ENCODE measurements around the gene EPAS1.

EPAS1 gene

GRCh38 chr2:46340740-46341420, 43.7 kb downstream of the EPAS1 start:
- DNase-seq: no peak

GRCh38 chr2:46342566-46343315, 45.5 kb downstream of the EPAS1 start:
- no peak for DNase-seq

DNA sequence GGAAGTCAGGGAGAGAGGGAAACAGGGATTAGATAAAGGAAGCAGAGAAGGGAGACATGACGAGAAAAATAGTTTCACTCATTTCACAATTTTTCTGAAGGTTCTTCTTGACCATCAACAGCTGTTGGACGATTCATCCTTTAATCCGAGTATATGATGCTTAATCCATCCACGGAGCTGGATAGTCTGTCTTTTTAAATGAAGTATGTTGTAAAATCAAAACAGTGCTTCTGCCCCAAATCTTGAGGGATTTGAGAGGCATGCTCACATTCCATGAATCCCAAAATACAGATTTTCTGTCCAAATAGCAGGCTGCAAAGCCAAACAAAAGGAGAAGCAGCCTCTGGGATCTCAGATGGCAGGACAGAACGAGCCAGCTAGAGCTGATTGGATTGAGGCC, 47.5 kb downstream of the EPAS1 start:
- peak; percentile 62 for DNase-seq

DNA sequence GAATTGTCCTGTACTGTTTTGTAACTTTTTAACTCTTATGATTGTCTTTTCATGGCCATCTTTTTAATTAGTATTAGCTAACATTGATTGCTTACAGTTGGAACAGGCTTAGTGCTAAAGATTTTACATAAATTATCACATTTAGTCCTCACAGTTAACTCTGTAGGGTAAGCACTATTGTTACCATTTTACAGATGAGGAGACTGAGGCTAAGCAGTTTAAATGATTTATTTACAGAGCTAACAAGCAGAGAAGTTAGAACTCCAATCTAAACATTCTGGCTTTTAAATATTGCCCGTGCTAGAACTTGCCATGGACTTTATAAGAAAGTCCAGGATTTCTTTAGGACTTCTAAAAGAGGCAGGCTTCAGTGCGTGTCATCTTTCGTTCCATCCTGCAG, 48.6 kb downstream of the EPAS1 start:
- no peak for DNase-seq

DNA sequence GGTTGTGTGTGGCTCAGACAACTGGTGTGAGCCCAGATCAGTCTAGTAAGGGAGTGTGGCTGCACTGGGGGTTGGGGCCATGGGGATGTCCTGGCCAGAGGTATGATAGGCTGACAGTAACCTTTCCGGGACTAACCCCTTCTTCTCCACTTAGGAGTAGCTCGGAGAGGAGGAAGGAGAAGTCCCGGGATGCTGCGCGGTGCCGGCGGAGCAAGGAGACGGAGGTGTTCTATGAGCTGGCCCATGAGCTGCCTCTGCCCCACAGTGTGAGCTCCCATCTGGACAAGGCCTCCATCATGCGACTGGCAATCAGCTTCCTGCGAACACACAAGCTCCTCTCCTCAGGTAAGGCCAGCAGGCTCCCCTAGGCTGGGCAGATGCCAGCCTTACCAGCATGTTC, 49.5 kb downstream of the EPAS1 start:
- no peak for DNase-seq

DNA sequence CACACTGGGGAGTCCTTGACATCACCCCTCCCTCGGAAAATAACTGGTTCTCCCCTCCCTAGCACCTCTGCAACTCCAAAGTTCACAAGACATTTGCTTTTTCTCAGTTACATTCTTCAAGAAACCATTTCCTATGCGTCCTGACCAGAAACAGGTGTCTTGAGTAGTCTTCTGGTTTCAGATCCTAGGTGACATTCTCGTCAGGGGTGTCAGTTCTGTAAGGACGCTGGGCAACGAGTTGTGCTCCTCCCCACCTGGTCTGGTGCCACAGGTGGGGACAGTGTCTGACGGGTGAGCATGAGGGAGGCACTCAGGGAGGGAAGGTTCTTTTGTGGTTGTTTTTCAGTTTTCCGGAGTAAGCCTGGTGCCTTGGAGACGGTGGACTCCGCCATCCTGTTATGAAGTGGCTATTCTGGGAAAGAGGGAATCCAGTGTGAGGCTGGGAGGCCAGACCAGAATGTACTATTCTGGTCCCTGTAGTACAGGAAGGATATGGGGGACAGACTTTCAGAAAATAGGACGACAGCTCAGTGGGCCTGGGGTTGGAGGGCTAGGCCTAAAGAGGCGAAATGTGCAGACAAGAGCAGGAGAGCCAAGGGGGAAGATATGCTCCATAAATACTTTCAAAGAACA, 50.6 kb downstream of the EPAS1 start:
- DNase-seq: no peak

DNA sequence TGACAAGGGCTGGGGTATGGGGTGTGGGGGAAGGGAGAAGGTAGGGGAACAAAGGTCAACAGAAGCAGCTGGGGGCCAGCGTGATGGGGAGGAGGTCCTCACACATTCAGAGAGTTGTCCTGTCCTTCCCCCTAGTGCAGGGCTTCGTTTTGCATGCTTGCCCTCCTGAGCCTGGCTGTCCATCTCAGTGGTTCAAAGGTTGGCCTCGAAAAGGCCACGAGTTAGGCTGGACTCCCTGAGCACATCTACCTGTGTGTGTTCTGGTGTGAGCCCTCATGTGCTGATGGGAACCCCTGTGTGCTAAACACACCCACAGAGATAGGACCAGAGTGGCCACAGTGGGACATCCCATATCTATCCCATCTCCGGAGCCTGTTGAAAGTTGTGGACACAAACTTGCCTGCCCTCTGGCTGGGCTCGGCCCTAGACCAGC, 51.9 kb downstream of the EPAS1 start:
- DNase-seq: no peak

DNA sequence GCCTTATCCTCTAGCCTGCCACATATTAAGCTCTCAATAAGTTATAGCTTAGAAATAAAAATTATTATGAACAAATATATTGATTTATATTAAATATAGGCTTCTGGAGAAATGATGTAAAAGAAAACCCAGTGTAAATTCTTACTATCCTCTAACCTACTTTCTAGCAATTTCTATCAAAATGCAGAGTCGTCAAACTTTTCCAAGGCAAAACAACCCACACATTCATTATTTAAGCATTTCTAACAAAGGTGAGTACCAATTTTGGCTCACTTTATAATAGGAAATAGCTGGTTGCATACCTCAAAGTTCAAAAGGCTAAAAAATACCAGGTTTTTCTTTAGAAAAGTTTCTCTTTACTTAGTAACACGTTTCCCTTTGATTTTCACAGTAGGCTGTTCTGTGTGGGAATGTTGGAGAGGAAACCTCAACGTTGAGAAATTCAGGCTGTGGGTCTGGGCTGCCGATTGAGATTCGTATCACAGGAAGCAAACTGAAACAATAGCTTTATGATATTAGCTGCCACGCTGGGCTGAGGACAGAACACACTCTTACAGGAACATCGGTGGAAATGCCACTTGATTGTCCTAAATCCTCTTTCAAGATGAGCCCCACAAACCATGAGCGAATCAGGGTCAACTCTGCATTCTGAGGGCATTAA, 53.0 kb downstream of the EPAS1 start:
- DNase-seq: no peak

DNA sequence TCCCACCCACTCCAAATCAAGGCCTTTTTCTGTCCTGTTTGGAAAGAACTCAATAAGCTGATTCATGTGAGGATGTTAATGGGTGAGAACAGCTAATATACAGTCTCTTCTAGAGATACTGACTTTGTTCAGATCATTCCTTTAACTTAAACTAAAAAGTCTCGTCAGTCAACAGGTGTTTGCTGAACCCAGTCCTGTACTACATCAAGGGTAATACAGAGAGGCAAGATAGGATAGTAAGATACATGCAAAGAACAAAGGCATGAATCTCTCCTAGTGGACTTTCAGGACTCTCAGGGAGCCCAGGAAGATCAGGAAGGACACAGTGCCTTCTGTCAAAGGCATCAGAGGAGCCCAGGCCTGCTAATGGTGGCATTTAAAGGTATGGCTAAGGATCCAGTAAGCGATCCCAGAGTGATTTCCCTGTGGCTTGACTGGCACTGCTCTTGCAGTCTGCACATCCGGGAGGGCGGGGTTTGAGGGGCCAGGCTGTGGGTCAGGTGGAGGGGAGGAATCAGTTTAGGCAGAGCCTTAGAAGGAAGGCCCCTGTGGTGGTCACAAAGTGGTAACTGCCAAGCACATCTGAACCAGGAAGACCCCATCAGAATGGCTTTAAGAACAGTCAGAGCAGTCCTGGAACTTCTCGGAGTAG, 54.0 kb downstream of the EPAS1 start:
- no peak for DNase-seq

DNA sequence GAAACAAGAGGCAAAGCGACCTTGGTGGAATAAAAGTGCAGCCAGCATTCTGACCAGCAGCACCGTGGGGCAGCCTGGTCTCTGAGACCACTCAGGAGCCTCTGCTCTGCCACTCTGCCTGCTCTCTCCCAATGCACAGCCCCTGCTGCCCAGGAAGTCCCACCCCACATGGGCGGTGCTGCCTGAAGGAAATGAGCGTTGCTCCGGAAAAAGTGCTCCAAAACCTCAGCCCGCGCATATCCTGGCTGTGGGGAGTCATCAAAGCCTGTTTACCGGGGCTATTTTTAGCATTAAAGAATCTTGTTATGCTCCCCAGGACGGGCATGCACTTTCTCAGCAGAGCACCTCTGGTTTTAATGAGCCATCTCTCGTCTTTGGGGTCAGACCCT, 54.5 kb downstream of the EPAS1 start:
- DNase-seq: no peak

DNA sequence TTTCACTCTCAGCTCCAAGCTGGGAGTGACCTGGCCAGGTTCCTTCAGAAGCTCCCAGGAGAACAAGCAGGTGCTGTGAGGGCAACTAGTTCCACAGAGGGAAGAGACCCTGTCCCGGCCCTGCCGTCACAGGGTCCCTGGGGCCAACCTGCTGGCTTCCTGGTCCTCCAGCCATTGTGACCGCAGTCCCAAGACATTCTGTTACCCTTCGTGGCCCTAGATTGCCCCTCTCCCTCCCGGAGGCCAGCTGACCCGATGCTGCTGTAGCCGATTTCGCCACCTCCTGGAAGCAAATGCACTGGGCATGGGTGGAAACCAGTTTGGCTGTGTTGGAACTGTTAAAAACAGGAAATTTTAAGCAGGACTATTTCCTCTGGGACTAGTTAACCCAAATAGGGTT, 55.4 kb downstream of the EPAS1 start:
- DNase-seq: no peak

DNA sequence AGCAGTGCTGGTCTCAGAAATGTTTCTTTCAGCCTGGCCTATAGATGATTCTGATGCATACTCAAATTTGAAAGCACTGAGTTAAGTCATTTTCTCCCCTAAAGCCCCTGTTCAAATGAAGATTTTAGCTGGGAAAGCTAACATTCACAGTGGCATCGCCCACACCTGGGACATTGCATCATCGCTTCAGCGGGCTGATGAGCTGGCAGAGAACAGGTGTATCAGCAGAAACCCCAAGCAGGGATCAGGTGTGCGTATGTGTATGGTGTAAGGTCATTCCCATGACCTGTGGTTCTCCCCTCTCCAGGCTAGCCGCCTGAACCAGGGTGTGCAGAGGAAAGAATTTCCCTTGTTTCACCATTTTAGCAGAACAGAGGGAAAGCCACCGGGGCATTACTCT, 56.3 kb downstream of the EPAS1 start:
- no peak for DNase-seq

DNA sequence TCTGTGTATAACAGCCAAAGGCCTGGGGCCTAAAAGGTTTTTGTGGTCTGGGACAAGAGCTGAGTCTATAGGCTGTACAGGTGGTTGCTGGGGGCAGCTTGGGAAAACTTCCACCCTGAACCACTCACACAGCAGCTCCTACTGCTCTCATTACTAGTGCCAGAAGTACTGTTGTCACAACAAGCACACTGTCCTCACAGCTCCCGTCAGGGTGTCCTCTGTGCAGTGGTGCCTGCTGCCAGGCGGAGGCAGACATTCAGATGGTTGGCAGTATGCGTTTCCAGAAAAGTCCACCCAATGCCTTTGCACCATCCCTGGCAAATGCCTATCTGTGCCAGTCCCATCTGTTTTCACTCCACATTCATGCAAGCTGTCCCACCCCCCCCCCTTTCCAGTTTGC, 58.5 kb downstream of the EPAS1 start:
- no peak for DNase-seq

GRCh38 chr2:46356991-46357390, 59.8 kb downstream of the EPAS1 start:
- no peak for DNase-seq

GRCh38 chr2:46358713-46359112, 61.5 kb downstream of the EPAS1 start:
- no peak for DNase-seq

DNA sequence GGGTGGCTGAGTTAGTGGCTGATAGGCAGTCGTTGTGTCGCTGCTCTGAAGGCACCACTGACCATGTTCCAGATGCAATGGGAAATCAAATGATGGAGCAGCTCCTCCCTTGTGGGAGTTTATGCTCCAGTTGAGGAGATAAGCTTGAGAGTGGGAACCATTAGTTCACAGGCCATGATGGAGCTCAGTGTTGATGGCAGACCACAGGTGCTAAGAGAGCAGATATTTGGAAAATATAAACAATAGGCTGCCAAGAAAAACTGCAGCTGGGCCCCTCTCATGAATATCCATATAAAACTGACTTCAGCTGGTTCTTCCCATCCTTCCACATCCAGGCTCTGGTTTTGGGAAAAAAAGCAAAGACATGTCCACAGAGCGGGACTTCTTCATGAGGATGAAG, 63.1 kb downstream of the EPAS1 start:
- DNase-seq: no peak

DNA sequence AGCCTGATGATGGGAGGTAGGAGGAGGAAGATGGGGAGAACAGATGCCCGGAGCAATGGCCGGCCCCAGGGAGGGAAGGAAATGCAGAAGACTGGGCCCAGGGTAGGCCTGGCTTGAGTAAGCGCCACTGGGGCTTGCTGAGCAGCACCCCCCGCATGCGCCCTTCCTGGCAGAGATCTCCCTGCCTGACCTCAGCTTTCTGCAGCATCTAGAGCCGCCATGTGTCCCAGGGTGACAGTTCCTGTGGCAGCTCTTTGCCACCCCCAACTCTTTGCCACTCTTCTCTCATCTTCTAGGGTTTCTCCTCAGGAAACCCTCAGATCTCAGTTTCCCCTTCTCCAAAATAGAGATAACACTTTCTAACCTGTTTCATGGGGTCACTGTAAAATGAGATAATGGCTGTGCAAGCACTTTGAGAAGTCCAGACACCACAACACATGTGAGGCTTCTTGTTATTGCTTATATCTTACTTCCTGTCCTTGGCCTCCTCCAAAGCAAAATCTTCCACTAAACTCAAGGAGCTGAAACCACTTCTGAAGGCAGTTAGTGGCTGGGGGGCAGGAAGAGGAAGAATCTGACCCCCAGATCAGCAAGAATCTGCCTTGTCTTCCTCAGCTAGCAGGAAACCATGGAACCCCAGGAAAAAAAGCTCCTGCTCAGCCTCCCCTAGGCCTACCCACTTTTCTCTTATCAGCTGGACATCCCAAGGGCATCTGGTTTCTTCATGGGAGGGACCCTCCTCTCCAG, 64.9 kb downstream of the EPAS1 start:
- no peak for DNase-seq

DNA sequence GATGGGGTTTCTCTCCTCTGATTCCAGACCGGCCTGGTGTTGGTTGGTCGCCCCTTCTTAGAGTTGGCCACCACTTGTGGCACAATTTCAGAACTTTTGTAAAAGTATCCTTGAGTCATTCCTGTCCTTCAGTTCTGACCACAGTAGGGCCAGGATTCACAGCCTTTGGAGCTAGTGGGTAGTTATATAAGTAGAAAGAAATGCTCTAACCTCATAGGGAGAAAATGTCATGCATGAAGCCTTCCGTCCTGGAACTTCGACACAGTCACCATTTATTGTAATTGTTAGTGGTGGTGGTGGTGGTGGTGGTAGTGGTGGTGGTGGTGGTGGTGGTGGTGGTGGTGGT, 65.4 kb downstream of the EPAS1 start:
- no peak for DNase-seq

- no peak for DNase-seq
Measured at GRCh38 chr2:46363535-46364170, 66.4 kb downstream of the EPAS1 start.

DNA sequence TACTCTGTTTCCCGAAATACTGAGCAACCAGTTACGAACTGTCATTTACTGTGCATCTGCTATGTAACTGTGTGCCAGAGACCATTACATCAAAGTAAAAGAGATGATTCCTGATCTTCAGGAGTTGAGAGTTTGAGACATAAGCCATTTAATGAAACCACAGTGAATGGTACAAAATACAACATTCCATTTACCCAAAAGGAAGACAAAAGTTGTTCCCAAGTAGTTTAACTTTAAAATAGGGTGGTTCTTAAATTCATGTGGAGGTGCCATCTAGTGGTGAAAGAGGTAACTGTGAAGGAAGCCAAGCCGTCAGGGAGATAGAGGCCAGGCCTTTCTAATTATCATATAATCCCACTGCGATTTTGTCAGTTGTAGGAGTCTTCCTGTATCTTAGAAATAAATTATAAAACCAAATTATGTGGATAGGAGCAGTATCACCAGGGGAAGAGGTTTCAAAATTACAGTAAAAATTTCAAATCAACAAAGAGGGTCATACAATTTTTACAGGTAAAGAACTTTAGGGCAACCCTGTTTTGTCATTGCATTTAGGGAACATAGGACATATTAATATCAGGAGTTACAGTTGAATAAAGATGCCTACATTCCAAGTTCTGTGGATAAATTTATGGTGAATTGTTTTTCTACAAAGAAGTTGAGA, 67.7 kb downstream of the EPAS1 start:
- DNase-seq: peak; percentile 76

Data from fibroblast of skin of scalp (primary cell).